ENCODE data around the gene PSD4.
A peak's percentile ranks its signal among the peaks of the same experiment; 100 is the strongest.

PSD4 gene

GRCh38 chr2:113173542-113174375, at the start of gene PSD4:
Gene PSD4 (plus strand): TSS chr2:113173971. CDS start chr2:113182457, 8,486 bp downstream.
- Histone ChIP-seq H3K36me3 (peaks cover 26% of the 10 kb centered on the region), H3K4me1 (ENCODE audit: control insufficient read depth in 1 of 2, insufficient read depth in 1 of 2, low read depth in 1 of 2, low read length in 1 of 2) (peaks cover 66 to 79% of the 10 kb centered on the region in 2 experiments), H3K4me3 (ENCODE audit: low read depth in 1 of 2, low read length in 1 of 2) (peak within 1 kb of the TSS; percentile 84 to 98)

GRCh38 chr2:113124181-113124961, 49.4 kb upstream of the PSD4 start:
- Histone ChIP-seq H3K4me1 (ENCODE audit: control insufficient read depth in 1 of 2, insufficient read depth in 1 of 2, low read depth in 1 of 2, low read length in 1 of 2) (peaks cover 82 to 88% of the 10 kb centered on the region in 2 experiments), H3K27me3 (no peaks in the 10 kb centered on the region), H3K9me3 (no peaks in the 10 kb centered on the region), H3K36me3 (peaks cover 8% of the 10 kb centered on the region), H3K4me3 (ENCODE audit: low read depth in 1 of 2, low read length in 1 of 2) (peak overlapping the region; percentile 20 to 36), H3K27ac (peak overlapping the region; percentile 92)
- no peak for TF ChIP-seq CTCF (IDR thresholded peaks at IDR 0.05)

More at GRCh38 chr2:113173542-113174375, at the start of gene PSD4:
- H3K9me3 ChIP-seq = no peaks in the 10 kb centered on the region
- H3K27me3 ChIP-seq = no peaks in the 10 kb centered on the region
- H3K27ac ChIP-seq = peak within 1 kb of the TSS; percentile 96
- peak; percentile 34 for TF ChIP-seq CTCF (IDR thresholded peaks at IDR 0.05)

GRCh38 chr2:113124984-113125855, 48.6 kb upstream of the PSD4 start:
- H3K9me3 ChIP-seq = no peaks in the 10 kb centered on the region
- peaks cover 86 to 90% of the 10 kb centered on the region in 2 experiments for H3K4me1 ChIP-seq (ENCODE audit: control insufficient read depth in 1 of 2, insufficient read depth in 1 of 2, low read depth in 1 of 2, low read length in 1 of 2)
- H3K36me3 ChIP-seq = peaks cover 16% of the 10 kb centered on the region
- TF ChIP-seq CTCF (IDR thresholded peaks at IDR 0.05) = no peak
- peak overlapping the region; percentile 92 for H3K27ac ChIP-seq
- no peaks in the 10 kb centered on the region for H3K27me3 ChIP-seq
- H3K4me3 ChIP-seq (ENCODE audit: low read depth in 1 of 2, low read length in 1 of 2) = peak overlapping the region in 1 of 2 experiments; percentile 83

- H3K36me3 ChIP-seq = peaks cover 33% of the 10 kb centered on the region
- no peaks in the 10 kb centered on the region for H3K9me3 ChIP-seq
- TF ChIP-seq CTCF (IDR thresholded peaks at IDR 0.05) = peak; percentile 44
- peaks cover 82 to 95% of the 10 kb centered on the region in 2 experiments for H3K4me1 ChIP-seq (ENCODE audit: control insufficient read depth in 1 of 2, insufficient read depth in 1 of 2, low read depth in 1 of 2, low read length in 1 of 2)
- H3K27ac ChIP-seq = peak within 1 kb of the TSS; percentile 92
- H3K4me3 ChIP-seq (ENCODE audit: low read depth in 1 of 2, low read length in 1 of 2) = peak within 1 kb of the TSS; percentile 83 to 90
- no peaks in the 10 kb centered on the region for H3K27me3 ChIP-seq
Measured at GRCh38 chr2:113126845-113127645, 46.7 kb upstream of the PSD4 start, which contains the start of gene IL1RN. Gene IL1RN (plus strand): TSS chr2:113127598. CDS start chr2:113127625, 27 bp downstream.
